Naive thymus-derived CD8-positive, alpha-beta T cell (primary cell): ENCODE data around the gene MRPL40. TPM values are rescaled to one million over a fixed set of nuclear protein-coding genes. Genes with fewer than 3 reads are reported as not detected.

Source experiments
- ATAC-seq, 2 donors: fragments of 150-1000 bp; cut with Tn5 transposase in 1 of 2; sonication (Bioruptor Pico), chemical (Tn5 transposase) in 1 of 2; 1 replicate in 1 of 2; 2 replicates in 1 of 2; pipeline ENCODE4 v1.10.0; 2021; ENCODE audit warnings: mild to moderate bottlenecking in 2 of 2, moderate library complexity in 2 of 2
- POLR2A ChIA-PET: fragments of 350-600 bp; sonication (Branson Sonifier 250); formaldehyde crosslinking; loops from one replicate; lab custom pipeline; 2021; ENCODE audit warnings: antibody characterized with exemption; lab: Charles Lee
- DNase-seq, 10 donors: peaks; one replicate each; pipeline versions ENCODE4 v3.0.0 to v3.0.0-alpha.2; 2020 to 2022
- H3K27ac Mint-ChIP-seq, 10 donors: one replicate each; pipeline ENCODE4 v1.8.0; 2020 to 2022; ENCODE audit warnings: mild to moderate bottlenecking in 10 of 10, mixed read lengths in 10 of 10, moderate library complexity in 4 of 10, inconsistent platforms in 1 of 10
- H3K27me3 Mint-ChIP-seq, 5 donors: one replicate each; pipeline ENCODE4 v1.8.0; 2021 to 2022; ENCODE audit warnings: mixed read lengths in 5 of 5
- H3K36me3 Mint-ChIP-seq, 3 donors: one replicate each; pipeline ENCODE4 v1.8.0; 2020 to 2022; ENCODE audit warnings: mixed read lengths in 3 of 3, mild to moderate bottlenecking in 2 of 3, inconsistent platforms in 1 of 3
- H3K4me1 Mint-ChIP-seq, 4 donors: one replicate each; pipeline ENCODE4 v1.8.0; 2021 to 2022; ENCODE audit warnings: mixed read lengths in 4 of 4
- H3K4me3 Mint-ChIP-seq, 10 donors: one replicate each; pipeline ENCODE4 v1.8.0; 2020 to 2022; ENCODE audit warnings: mild to moderate bottlenecking in 10 of 10, mixed read lengths in 10 of 10, moderate library complexity in 6 of 10, inconsistent platforms in 1 of 10
- H3K9me3 Mint-ChIP-seq, 9 donors: one replicate each; pipeline ENCODE4 v1.8.0; 2020 to 2022; ENCODE audit warnings: mixed read lengths in 9 of 9, mild to moderate bottlenecking in 3 of 9, inconsistent platforms in 1 of 9, moderate library complexity in 1 of 9
- polyA plus RNA-seq, 3 donors: library from polyadenylated mRNA; unstranded; fragments of 300-500 nt; fragmentation: Illumina TruSeq; gene quantifications; one replicate each; pipeline ENCODE4 v1.2.3, GENCODE V29; 2021
- total RNA-seq, 8 experiments: library from RNA in 2 of 8; stranded (reverse) in 2 of 8; gene quantifications; one replicate each; pipeline ENCODE4 v1.2.3 and lab custom pipeline; 2021 to 2026

Gene MRPL40
- total and polyA plus RNA-seq, 5 experiments from 2014 or later, result 20.8 to 80.5 (median 69.5) TPM

DNA sequence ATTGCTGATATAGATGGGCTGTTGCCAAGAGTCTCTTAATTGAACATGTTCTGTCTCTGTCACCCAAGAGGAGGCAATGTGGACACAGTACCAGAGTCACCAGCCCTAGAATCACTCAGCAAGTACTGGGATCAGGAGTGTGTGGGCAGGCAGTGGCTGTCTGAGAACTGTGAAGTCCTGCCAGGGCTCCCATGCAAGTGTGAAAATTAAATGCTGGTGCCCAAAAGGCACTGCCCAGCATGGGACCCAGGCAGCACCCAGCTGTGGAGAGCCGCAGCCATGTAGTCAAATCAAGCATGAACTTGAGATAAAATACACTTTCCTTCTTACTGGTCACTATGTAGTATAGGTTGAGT is 20.7 kb upstream of the MRPL40 start:
- peaks cover 18 to 37% (median 34%) of the 10 kb centered on the region in 4 donors for H3K4me1 Mint-ChIP-seq
- DNase-seq, result no peak
- no peak overlapping the region for H3K4me3 Mint-ChIP-seq
- ATAC-seq, result no peak
- H3K9me3 Mint-ChIP-seq, result no peaks in the 10 kb centered on the region
- H3K27me3 Mint-ChIP-seq, result no peaks in the 10 kb centered on the region
- peak overlapping the region in 1 of 10 donors; percentile 10 for H3K27ac Mint-ChIP-seq
- POLR2A ChIA-PET, result interaction anchor here (0.8 kb wide), 1 partner anchor 28 kb away, joined by 3 read pairs; no protein-coding TSS in a partner anchor
- peaks cover 4 to 49% (median 15%) of the 10 kb centered on the region in 3 donors for H3K36me3 Mint-ChIP-seq

DNA sequence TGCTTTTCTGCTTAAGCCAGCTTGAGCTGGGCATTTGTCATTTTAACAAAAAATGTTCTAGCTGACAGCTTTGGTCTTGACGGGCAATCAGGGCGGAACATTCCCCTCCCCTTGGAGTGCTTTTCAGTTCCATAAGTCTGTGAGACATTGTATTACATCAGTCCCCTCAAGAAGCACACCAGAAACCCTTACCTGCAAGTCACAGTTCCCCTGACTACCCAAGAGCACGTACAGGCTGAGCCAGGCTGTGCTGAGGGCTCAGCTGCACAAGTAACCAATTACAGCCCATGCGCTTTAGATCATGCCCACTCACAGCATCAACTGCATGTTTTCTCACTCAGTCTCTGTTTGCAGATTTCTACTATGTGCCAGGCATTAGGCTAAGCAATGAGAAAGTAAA is 19.9 kb upstream of the MRPL40 start:
- ATAC-seq (no peak), DNase-seq (no peak)
- Mint-ChIP-seq H3K4me3 (no peak overlapping the region), H3K4me1 (peaks cover 21 to 39% (median 36%) of the 10 kb centered on the region in 4 donors), H3K36me3 (peaks cover 3 to 45% (median 13%) of the 10 kb centered on the region in 3 donors), H3K27me3 (no peaks in the 10 kb centered on the region), H3K27ac (peak overlapping the region in 4 of 10 donors; percentile 5 to 78 (median 24)), H3K9me3 (no peaks in the 10 kb centered on the region)
- POLR2A ChIA-PET, result no interaction called here

DNA sequence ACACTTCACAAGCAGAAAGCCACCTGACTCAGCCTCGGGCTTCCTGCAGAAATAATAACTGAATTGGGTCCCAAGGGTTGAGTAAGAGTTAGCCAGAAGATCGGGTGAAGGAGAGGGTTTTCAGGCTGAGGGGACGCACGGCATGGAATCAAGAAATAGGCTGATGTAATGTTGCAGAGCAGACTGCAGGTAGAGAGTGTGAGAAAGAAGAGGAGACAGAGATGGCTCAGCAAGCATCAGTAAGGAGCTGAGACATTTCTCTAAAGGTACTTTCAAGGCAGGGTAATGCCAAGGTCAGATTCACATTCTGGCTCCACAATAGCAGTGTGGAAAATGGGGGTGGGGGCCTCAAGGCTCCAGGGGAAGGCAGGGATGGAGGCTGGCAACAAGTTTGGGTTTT is 19.4 kb upstream of the MRPL40 start:
- H3K4me3 Mint-ChIP-seq, result no peak overlapping the region
- no peaks in the 10 kb centered on the region for H3K27me3 Mint-ChIP-seq
- peaks cover 24 to 39% (median 37%) of the 10 kb centered on the region in 4 donors for H3K4me1 Mint-ChIP-seq
- H3K27ac Mint-ChIP-seq, result peak overlapping the region in 3 of 10 donors; percentile 7 to 78 (median 41)
- peaks cover 0 to 42% (median 10%) of the 10 kb centered on the region in 3 donors for H3K36me3 Mint-ChIP-seq
- POLR2A ChIA-PET, result no interaction called here
- ATAC-seq (no peak), DNase-seq (no peak)
- no peaks in the 10 kb centered on the region for H3K9me3 Mint-ChIP-seq

DNA sequence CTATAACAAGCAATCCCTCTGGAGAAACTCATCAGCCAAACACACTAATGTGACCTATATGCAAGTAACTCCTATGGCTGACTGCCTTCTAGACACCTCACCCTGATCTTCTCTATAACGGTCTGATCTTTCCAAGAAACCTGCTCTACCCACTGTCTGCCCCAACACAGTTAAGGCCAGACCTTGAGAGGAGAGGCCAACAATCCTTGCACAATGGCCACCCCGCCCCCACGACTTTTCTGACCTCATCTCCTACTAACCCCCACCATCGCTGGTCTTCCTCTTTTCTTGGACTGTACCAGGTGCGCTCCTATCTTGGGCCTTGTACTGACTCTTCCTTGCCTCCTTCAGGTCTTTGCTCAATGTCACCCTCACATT is 13.3 kb upstream of the MRPL40 start:
- Mint-ChIP-seq H3K27ac (peak overlapping the region; percentile 85 to 95 (median 90)), H3K27me3 (no peaks in the 10 kb centered on the region), H3K4me1 (peaks cover 46 to 71% (median 64%) of the 10 kb centered on the region in 4 donors), H3K4me3 (peak overlapping the region in 5 of 10 donors; percentile 11 to 56 (median 33)), H3K36me3 (peaks cover 0 to 13% (median 4%) of the 10 kb centered on the region in 3 donors), H3K9me3 (no peaks in the 10 kb centered on the region)
- POLR2A ChIA-PET, result no interaction called here
- DNase-seq (no peak), ATAC-seq (no peak)

DNA sequence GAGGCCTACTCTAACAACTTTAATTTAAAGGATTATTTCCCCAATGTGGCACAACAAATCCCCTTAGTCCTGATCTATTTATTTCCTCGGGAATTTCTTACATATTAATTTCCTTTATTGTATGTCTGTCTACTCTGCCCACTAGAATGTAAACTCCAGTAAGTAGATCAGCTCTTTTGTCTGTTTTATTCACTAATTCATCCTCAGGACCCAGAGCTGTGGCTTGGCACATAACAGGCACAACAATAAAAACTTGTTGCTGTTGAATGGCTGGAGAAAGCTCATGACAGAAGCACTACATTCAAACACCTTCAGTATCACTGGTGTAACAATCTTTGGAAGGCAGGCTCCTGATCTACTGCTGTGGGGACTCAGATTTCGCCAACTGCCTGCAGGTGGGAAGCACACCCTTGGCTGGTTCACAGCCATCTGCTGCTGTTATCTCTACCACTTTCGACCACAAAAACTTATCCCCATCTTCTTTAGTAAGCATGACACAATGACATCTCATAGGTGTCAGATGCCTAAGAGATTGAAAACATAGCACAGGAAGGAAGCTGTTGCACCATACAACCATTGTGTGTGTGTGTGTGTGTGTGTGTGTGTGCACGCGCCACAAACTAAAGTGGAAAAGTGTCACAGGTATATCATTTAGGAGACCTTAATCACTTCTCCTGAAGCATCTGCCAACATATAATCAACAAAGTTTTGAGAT is 12.7 kb upstream of the MRPL40 start:
- ATAC-seq, result peak; percentile 70 to 95
- POLR2A ChIA-PET, result interaction anchor here (1.2 to 1.8 kb wide), 2 partner anchors 12 to 60 kb away, joined by 3 to 11 read pairs; partner anchors contain the start of genes CDC45, HIRA, MRPL40 and UFD1
- peak overlapping the region; percentile 85 to 95 (median 90) for H3K27ac Mint-ChIP-seq
- H3K36me3 Mint-ChIP-seq, result peaks cover 0 to 13% (median 4%) of the 10 kb centered on the region in 3 donors
- peak in 4 of 10 donors; percentile 19 to 48 (median 44) for DNase-seq
- H3K27me3 Mint-ChIP-seq, result no peaks in the 10 kb centered on the region
- H3K4me3 Mint-ChIP-seq, result peak overlapping the region; percentile 1 to 64 (median 34)
- peaks cover 44 to 74% (median 67%) of the 10 kb centered on the region in 4 donors for H3K4me1 Mint-ChIP-seq
- no peaks in the 10 kb centered on the region for H3K9me3 Mint-ChIP-seq

DNA sequence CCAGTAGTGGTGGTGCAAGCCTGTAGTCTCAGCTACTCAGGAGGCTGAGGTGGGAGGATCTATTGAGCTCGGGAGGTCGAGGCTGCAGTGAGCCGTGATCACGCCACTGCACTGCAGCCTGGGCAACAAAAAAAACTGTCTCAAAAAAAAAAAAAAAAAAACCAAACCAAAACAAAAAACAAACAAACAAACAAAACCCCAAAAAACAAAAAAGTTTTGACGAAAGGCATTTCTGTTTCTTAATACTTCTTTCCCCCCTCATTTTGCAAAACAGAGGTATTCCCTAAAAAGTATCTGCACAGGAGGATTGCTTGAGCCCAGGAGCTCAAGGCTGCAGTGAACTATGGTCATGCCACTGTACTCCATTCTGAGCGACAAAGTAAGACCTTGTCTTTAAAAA is 12.0 kb upstream of the MRPL40 start:
- Mint-ChIP-seq H3K27ac (peak overlapping the region; percentile 85 to 95 (median 90)), H3K9me3 (no peaks in the 10 kb centered on the region), H3K4me3 (peak overlapping the region in 5 of 10 donors; percentile 15 to 54 (median 36)), H3K27me3 (no peaks in the 10 kb centered on the region), H3K36me3 (peaks cover 0 to 10% (median 1%) of the 10 kb centered on the region in 3 donors), H3K4me1 (peaks cover 41 to 77% (median 69%) of the 10 kb centered on the region in 4 donors)
- ATAC-seq (no peak), DNase-seq (no peak)
- POLR2A ChIA-PET, result interaction anchor here (0.7 to 1.8 kb wide), 3 partner anchors 11 to 428 kb away, joined by 3 to 11 read pairs (median 4); partner anchors contain the start of genes CDC45, HIRA, MRPL40 and UFD1

DNA sequence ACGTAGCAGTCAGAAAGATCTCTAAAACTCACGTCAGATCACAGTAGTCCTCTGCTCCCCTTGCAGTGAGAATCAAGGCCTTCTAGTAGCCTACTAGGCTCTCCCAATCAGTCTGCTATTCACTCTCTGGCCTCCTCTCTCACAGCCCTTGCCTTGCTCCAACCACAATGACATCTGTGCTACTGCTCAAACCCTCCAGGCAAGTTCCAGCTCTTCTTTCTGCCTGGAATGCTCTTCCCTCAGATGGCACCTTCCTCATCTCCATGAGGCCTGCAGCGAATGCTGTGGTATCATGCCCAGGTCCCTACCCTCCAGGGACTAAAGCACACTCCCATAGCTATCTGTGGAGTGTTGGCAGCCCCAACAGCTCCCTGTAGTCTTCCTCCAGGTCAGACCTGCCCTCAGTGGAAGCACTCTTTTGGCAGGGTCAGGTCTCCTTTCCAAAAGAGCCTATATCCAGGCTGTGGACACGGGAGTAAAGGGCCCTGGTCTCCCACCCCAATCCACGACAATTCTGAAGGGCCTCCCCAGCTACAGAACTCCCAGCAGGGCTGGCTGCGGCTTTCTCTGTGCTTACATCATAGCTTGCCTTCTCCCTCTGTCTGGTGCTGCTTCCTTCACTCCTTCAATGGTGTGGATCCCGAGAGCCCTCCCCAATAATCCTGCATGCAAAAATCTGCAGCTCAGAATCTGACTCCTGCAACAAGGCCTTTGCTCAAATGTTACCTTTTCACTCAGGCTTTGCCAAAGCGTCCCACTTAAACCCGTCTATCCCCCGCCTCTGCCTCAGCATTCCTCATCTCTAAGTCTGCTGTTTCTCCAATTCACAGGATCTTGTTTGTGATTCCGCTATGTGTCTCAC is 9.7 kb upstream of the MRPL40 start:
- Mint-ChIP-seq H3K27ac (peak overlapping the region in 9 of 10 donors; percentile 52 to 90 (median 72)), H3K4me3 (peak overlapping the region in 3 of 10 donors; percentile 7 to 54 (median 22)), H3K9me3 (no peaks in the 10 kb centered on the region), H3K4me1 (peaks cover 43 to 87% (median 78%) of the 10 kb centered on the region in 4 donors), H3K27me3 (no peaks in the 10 kb centered on the region), H3K36me3 (peaks cover 0 to 6% (median 0%) of the 10 kb centered on the region in 3 donors)
- no peak for ATAC-seq
- DNase-seq, result no peak
- POLR2A ChIA-PET, result interaction anchor here (0.5 to 1.3 kb wide), 3 partner anchors 13 to 1666 kb away, joined by 3 to 5 read pairs (median 4); partner anchors contain the start of gene C22orf39

DNA sequence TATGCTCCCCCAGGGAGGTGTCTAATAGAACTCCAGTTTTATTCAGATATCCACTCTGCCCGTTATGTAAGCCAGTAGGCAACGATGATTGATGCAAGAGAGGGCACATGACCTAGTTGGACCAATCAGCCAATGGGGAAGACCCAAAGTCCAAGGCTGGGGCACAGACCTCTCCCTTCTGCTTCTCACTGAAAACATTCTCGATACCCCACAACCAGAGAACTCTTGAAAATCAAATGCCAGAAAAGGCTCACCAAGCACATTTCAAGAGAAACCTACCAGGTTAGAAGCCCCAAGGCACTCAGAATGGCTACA is 8.2 kb upstream of the MRPL40 start:
- DNase-seq (no peak), ATAC-seq (no peak)
- Mint-ChIP-seq H3K4me1 (peaks cover 45 to 89% (median 83%) of the 10 kb centered on the region in 4 donors), H3K27me3 (no peaks in the 10 kb centered on the region), H3K27ac (peak overlapping the region in 5 of 10 donors; percentile 14 to 76 (median 41)), H3K9me3 (no peaks in the 10 kb centered on the region), H3K36me3 (peaks cover 0 to 4% (median 0%) of the 10 kb centered on the region in 3 donors), H3K4me3 (no peak overlapping the region)
- POLR2A ChIA-PET, result no interaction called here

DNA sequence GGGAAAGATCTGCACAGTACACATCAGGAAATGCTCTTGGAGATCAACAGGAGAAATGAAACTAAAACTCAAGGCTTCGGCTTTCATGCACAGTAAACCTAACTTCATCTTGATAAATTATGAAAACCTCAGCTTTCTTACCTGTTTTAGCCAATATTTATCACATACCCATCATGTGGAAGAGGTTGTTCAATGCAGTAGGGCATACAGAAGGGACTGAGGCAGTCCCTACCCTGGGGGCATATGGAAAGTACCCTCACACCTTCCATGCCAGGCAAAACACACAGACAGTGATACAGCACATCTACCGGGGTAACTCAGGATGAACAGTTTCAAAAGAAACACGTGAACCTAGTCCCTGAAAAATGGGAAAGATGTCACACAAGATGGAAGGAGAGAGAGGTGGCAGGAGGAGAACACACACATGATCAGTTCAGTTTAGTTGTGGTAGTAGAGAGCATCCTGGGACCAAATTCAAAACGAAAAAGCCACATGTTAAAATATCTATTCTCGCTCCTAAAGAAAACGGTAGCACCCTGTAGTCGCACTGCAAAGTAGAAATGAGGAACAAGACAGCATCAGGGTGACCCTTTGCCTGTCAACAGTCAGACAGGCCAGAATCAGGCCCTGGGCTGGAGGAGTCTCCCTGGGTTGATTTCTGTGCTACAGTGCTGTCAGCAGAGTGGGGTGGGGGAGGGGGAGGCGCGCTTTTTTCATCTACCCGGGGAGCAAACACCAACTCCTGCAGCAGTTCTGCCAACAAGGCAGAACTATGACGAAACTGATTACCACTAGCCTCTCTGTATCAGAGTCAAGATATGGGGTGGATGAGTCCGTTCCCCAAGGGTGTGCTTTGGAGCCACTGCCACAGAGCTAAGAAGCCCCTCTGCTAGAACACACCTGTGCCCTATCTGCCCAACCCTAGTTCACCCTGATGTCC is 2.1 kb upstream of the MRPL40 start:
- peak in 7 of 10 donors; percentile 5 to 45 (median 25) for DNase-seq
- POLR2A ChIA-PET, result interaction anchor here (2.0 to 6.7 kb wide), 3 partner anchors 10 to 20 kb away, joined by 6 to 105 read pairs (median 11); partner anchors contain the start of gene C22orf39

DNA sequence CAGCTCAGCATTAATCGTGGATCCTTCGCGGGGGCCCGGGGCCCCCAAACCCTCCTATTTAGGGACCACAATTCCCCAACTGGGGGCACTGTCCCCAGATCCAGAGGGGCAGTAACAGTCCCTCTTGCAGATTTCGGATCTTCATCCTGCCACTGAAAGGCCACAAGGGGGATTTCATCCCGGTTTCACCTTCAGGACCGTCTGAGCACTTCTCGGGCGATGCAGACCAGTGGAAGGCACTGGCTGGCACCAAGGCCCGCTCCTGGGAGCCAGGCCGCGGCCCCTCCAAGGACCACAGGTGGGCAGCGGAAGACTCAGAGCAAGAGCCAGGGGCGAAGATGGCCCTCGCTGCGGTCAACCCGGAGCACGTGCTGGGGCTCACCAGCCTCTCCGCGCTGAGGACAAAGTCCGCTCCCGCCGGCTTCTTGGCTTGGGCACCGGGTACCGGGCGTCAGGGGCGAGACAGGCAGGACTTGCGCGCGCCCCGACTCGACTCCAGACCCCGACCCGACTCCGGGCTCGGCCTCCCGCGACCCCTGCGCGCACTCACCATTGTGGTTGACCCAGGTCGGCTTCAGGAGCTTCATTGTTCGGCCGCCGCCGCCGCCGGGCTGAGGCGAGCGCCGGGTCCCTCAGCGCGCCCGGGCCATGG is 1.3 kb upstream of the MRPL40 start:
- Mint-ChIP-seq H3K27ac (peak overlapping the region; percentile 72 to 94 (median 88)), H3K4me1 (peaks cover 23 to 70% (median 49%) of the 10 kb centered on the region in 4 donors), H3K36me3 (peaks cover 0 to 26% (median 0%) of the 10 kb centered on the region in 3 donors), H3K9me3 (no peaks in the 10 kb centered on the region), H3K27me3 (no peaks in the 10 kb centered on the region), H3K4me3 (peak overlapping the region; percentile 82 to 94 (median 88))
- ATAC-seq, result no peak
- peak in 3 of 10 donors; percentile 14 to 35 (median 34) for DNase-seq
- POLR2A ChIA-PET, result interaction anchor here (0.6 to 6.7 kb wide), 12 partner anchors 10 to 1551 kb away, joined by 3 to 105 read pairs (median 4); partner anchors contain the start of genes C22orf39, CDC45, ESS2 and LZTR1

More for the DNA sequence above, 2.1 kb upstream of the MRPL40 start:
- Mint-ChIP-seq H3K9me3 (no peaks in the 10 kb centered on the region), H3K27me3 (no peaks in the 10 kb centered on the region), H3K4me3 (peak overlapping the region; percentile 82 to 94 (median 88)), H3K36me3 (peaks cover 0 to 21% (median 0%) of the 10 kb centered on the region in 3 donors), H3K4me1 (peaks cover 24 to 70% (median 50%) of the 10 kb centered on the region in 4 donors), H3K27ac (peak overlapping the region; percentile 72 to 94 (median 88))
- ATAC-seq, result peak in 1 of 2 donors; percentile 31
